HCT116 (cell line): ENCODE data around the gene TEK. TPM values are rescaled to one million over a fixed set of nuclear protein-coding genes. Genes with fewer than 3 reads are reported as not detected.

Experiments
- ATAC-seq: fragments of 200-7000 bp; cut with Tn5 transposase; 2 replicates; pipeline ENCODE4 v1.9.1; 2020; ENCODE audit warnings: mild to moderate bottlenecking, moderate library complexity
- BruUV-seq: library from RNA; stranded (reverse); fragments of 400-500 nt; replicated peaks from 2 replicates; lab custom pipeline; 2021; lab: Mats Ljungman, UMichigan
- CTCF ChIA-PET: fragments of 300-600 bp; sonication (Branson Sonifier 250); formaldehyde crosslinking; loops from one replicate; lab custom pipeline; 2021; ENCODE audit warnings: antibody characterized with exemption; lab: Charles Lee
- POLR2A ChIA-PET: fragments of 300-600, 350-600 bp; sonication (Branson Sonifier 250); formaldehyde crosslinking; loops from one replicate; lab custom pipeline; 2021; ENCODE audit warnings: antibody characterized with exemption; lab: Charles Lee
- RAD21 ChIA-PET, 2 experiments: fragments of 300-600 bp; sonication (Branson Sonifier 250); formaldehyde crosslinking; loops; one replicate each; lab custom pipeline; 2023; ENCODE audit warnings: low total read pairs in 2 of 2; ENCODE audit not compliant: uncharacterized antibody in 2 of 2, unreplicated experiment in 2 of 2, low non-redundant PET in 1 of 2; lab: Charles Lee
- DNase-seq: peaks from one replicate; pipeline ENCODE4 v3.0.0-alpha.2; 2010; ENCODE audit warnings: low read depth, low spot score
- H2AFZ ChIP-seq: fragments of 200-600 bp; shearing (Covaris generic), sonication (generic); 2 replicates; pipeline ENCODE4 v1.6.1; 2017; ENCODE audit warnings: low read depth, mixed run types, mixed read lengths, antibody characterized with exemption, low read length; ENCODE audit not compliant: poor library complexity, severe bottlenecking
- H3K27ac ChIP-seq: 2 replicates; pipeline ENCODE4 v1.5.1; 2012; ENCODE audit warnings: low read depth, low read length
- H3K27me3 ChIP-seq: fragments of 200-600 bp; sonication (generic); 2 replicates; pipeline ENCODE4 v1.6.1; 2016; ENCODE audit warnings: mixed run types, low read length, mixed read lengths; ENCODE audit not compliant: insufficient read depth
- H3K36me3 ChIP-seq, 2 experiments: fragments of 200-500 bp in 1 of 2; fragments of 200-600 bp in 1 of 2; sonication (Bioruptor generic) in 1 of 2; sonication (generic) in 1 of 2; 2 replicates each; pipeline versions ENCODE4 v1.5.1 to v1.6.1; 2014 to 2016; ENCODE audit warnings: low read length in 2 of 2, inconsistent platforms in 1 of 2, mixed read lengths in 1 of 2, mixed run types in 1 of 2; ENCODE audit not compliant: insufficient read depth in 2 of 2, control insufficient read depth in 1 of 2
- H3K4me1 ChIP-seq, 2 experiments: fragments of 200-600 bp in 1 of 2; sonication (generic) in 1 of 2; 2 replicates each; pipeline versions ENCODE4 v1.5.1 to v1.6.1; 2012 to 2017; ENCODE audit warnings: low read length in 2 of 2, inconsistent platforms in 1 of 2, mild to moderate bottlenecking in 1 of 2, mixed read lengths in 1 of 2, mixed run types in 1 of 2, moderate library complexity in 1 of 2; ENCODE audit not compliant: insufficient read depth in 2 of 2, control insufficient read depth in 1 of 2
- H3K4me2 ChIP-seq: fragments of 200-600 bp; sonication (generic); 2 replicates; pipeline ENCODE4 v1.6.1; 2017; ENCODE audit warnings: mixed run types, low read length, mixed read lengths
- H3K4me3 ChIP-seq, 2 experiments: fragments of 200-600 bp in 1 of 2; sonication (generic) in 1 of 2; replicated peaks in 1 of 2; 2 replicates each; pipeline ENCODE4 v1.5.1; 2011 to 2016; ENCODE audit warnings: low read length in 2 of 2, control low read depth in 1 of 2, low read depth in 1 of 2, mild to moderate bottlenecking in 1 of 2, mixed read lengths in 1 of 2, mixed run types in 1 of 2
- H3K79me2 ChIP-seq: fragments of 200-600 bp; sonication (generic); 2 replicates; pipeline ENCODE4 v1.6.1; 2017; ENCODE audit warnings: mild to moderate bottlenecking, mixed run types, low read length, moderate library complexity, mixed read lengths; ENCODE audit not compliant: insufficient read depth
- H3K9ac ChIP-seq: fragments of 200-600 bp; sonication (generic); 2 replicates; pipeline ENCODE4 v1.6.1; 2016; ENCODE audit warnings: low read length, mixed read lengths
- H3K9me2 ChIP-seq: fragments of 200-600 bp; sonication (generic), shearing (Covaris generic); 2 replicates; pipeline ENCODE4 v1.6.1; 2017; ENCODE audit warnings: mixed run types, mild to moderate bottlenecking, moderate library complexity; ENCODE audit not compliant: insufficient read depth
- H3K9me3 ChIP-seq, 2 experiments: fragments of 200-500 bp in 1 of 2; fragments of 200-600 bp in 1 of 2; sonication (Bioruptor generic) in 1 of 2; sonication (generic) in 1 of 2; 2 replicates each; pipeline ENCODE4 v1.6.1; 2014 to 2017; ENCODE audit warnings: low read length in 2 of 2, mixed read lengths in 2 of 2, inconsistent platforms in 1 of 2, low read depth in 1 of 2, mild to moderate bottlenecking in 1 of 2, mixed run types in 1 of 2, moderate library complexity in 1 of 2; ENCODE audit not compliant: control insufficient read depth in 1 of 2, insufficient read depth in 1 of 2
- H4K20me1 ChIP-seq: fragments of 200-600 bp; sonication (generic), shearing (Covaris generic); 2 replicates; pipeline ENCODE4 v1.6.1; 2017; ENCODE audit warnings: mixed run types, mild to moderate bottlenecking, moderate library complexity; ENCODE audit not compliant: insufficient read depth
- CEBPB ChIP-seq: IDR thresholded peaks from 2 replicates; pipeline ENCODE4 v1.6.1; 2012; ENCODE audit warnings: low read depth
- EGR1 ChIP-seq: IDR thresholded peaks from 2 replicates; pipeline ENCODE4 v1.6.1; 2012; ENCODE audit warnings: low read depth
- ELF1 ChIP-seq: IDR thresholded peaks from 2 replicates; pipeline ENCODE4 v1.6.1; 2012; ENCODE audit warnings: low read depth, borderline replicate concordance
- EZH2 ChIP-seq: fragments of 200-600 bp; sonication (generic); IDR thresholded peaks from 2 replicates; pipeline ENCODE4 v1.6.1; 2017; ENCODE audit warnings: antibody characterized with exemption, mixed run types
- EZH2phosphoT487 ChIP-seq: fragments of 200-600 bp; IDR thresholded peaks from 2 replicates; pipeline ENCODE4 v1.6.1; 2018; ENCODE audit warnings: antibody characterized with exemption, borderline replicate concordance
- JUND ChIP-seq: IDR thresholded peaks from 2 replicates; pipeline ENCODE4 v1.6.1; 2012
- SRF ChIP-seq: IDR thresholded peaks from 2 replicates; pipeline ENCODE4 v1.6.1; 2012; ENCODE audit warnings: low read depth
- TCF7L2 ChIP-seq: IDR thresholded peaks from 2 replicates; pipeline ENCODE4 v1.7.0; 2011; ENCODE audit warnings: borderline replicate concordance, inconsistent platforms; ENCODE audit not compliant: insufficient read depth, insufficient read length; ENCODE audit errors: extremely low read depth
- ZFX ChIP-seq: fragments of 450-650 bp; IDR thresholded peaks from 2 replicates; pipeline ENCODE4 v1.6.1; 2017
- ZNF274 ChIP-seq: fragments of 200-500 bp; sonication (Bioruptor generic); IDR thresholded peaks from 2 replicates; pipeline ENCODE4 v1.6.1; 2014; ENCODE audit warnings: mild to moderate bottlenecking, low read depth, low read length, inconsistent platforms
- intact Hi-C: fragments of 100-400 bp; cut with micrococcal nuclease; formaldehyde crosslinking; loops from 2 replicates; pipeline ENCODE4 v1.10.0; 2022
- total RNA-seq: library from RNA; stranded (reverse); gene quantifications from one replicate; pipeline ENCODE4 v1.2.1, GENCODE V29; 2021; ENCODE audit not compliant: unreplicated experiment
- TF ChIP-seq, protein P1 (sequence below): IDR thresholded peaks from 2 replicates; pipeline ENCODE4 v1.6.1; 2012
- TF ChIP-seq, protein P2 (sequence below): IDR thresholded peaks from 2 replicates; pipeline ENCODE4 v1.6.1; 2011; ENCODE audit warnings: mild to moderate bottlenecking, low read length, moderate library complexity; ENCODE audit not compliant: insufficient replicate concordance; ENCODE audit errors: extremely low read depth

The TEK gene
- total RNA-seq, 1 experiment from 2014 or later = 0.15 TPM

DNA sequence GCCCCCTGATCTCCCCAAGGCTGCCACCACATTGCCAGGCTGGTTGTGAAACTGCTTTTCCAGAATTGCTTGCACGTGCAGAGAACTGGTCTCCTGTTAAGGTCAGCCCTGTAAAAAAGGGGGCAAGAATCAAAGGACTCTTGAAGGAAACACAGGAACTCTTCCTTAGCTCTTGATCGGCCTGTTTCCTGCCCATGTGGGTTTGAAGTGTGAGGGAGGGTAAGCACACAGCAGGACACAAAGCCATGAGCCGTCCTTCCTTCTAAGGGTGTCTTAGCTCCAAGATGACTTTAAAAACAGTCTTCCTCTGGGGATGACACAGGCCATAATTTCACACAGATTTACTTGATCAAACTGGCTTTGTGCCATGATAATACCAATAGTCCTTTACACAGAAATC lies 36.1 kb downstream of the TEK start:
- Histone ChIP-seq H3K9me2 (no peaks in the 10 kb centered on the region), H3K9me3 (no peaks in the 10 kb centered on the region), H3K27ac (no peak overlapping the region), H2AFZ (no peak overlapping the region), H3K27me3 (no peaks in the 10 kb centered on the region), H4K20me1 (no peaks in the 10 kb centered on the region), H3K4me3 (no peak overlapping the region), H3K9ac (no peak overlapping the region), H3K4me2 (no peak overlapping the region), H3K79me2 (no peaks in the 10 kb centered on the region), H3K4me1 (no peaks in the 10 kb centered on the region), H3K36me3 (no peaks in the 10 kb centered on the region)
- RAD21 ChIA-PET = no interaction called here
- CTCF ChIA-PET = no interaction called here
- POLR2A ChIA-PET = no interaction called here
- intact Hi-C loops = no loop called here
- no TSS peak for BruUV-seq
- DNase-seq (no peak), ATAC-seq (no peak)
- TF ChIP-seq EZH2phosphoT487 (no peak), TCF7L2 (no peak), EGR1 (no peak), JUND (no peak), ZFX (no peak), ELF1 (no peak), SRF (no peak), ZNF274 (no peak), CEBPB (no peak), EZH2 (no peak)
- TF ChIP-seq, protein P1, sequence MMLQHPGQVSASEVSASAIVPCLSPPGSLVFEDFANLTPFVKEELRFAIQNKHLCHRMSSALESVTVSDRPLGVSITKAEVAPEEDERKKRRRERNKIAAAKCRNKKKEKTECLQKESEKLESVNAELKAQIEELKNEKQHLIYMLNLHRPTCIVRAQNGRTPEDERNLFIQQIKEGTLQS = no peak
- TF ChIP-seq, protein P2, sequence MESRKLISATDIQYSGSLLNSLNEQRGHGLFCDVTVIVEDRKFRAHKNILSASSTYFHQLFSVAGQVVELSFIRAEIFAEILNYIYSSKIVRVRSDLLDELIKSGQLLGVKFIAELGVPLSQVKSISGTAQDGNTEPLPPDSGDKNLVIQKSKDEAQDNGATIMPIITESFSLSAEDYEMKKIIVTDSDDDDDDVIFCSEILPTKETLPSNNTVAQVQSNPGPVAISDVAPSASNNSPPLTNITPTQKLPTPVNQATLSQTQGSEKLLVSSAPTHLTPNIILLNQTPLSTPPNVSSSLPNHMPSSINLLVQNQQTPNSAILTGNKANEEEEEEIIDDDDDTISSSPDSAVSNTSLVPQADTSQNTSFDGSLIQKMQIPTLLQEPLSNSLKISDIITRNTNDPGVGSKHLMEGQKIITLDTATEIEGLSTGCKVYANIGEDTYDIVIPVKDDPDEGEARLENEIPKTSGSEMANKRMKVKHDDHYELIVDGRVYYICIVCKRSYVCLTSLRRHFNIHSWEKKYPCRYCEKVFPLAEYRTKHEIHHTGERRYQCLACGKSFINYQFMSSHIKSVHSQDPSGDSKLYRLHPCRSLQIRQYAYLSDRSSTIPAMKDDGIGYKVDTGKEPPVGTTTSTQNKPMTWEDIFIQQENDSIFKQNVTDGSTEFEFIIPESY = no peak
